HFFc6 (cell line): Measurements from ENCODE around the gene ZSCAN22. TPM values are rescaled to one million over a fixed set of nuclear protein-coding genes. Genes with fewer than 3 reads are reported as not detected.

ENCODE experiments used
- DNase-seq: peaks from one replicate; pipeline ENCODE4 v3.0.0-alpha.2; 2018
- H3K27ac Mint-ChIP-seq: 2 replicates; pipeline ENCODE4 v1.8.0; 2020; ENCODE audit warnings: mild to moderate bottlenecking, mixed read lengths
- H3K27me3 Mint-ChIP-seq: 2 replicates; pipeline ENCODE4 v1.8.0; 2021; ENCODE audit warnings: mild to moderate bottlenecking, moderate library complexity, mixed read lengths; ENCODE audit not compliant: insufficient read depth
- H3K36me3 Mint-ChIP-seq: 2 replicates; pipeline ENCODE4 v1.8.0; 2021; ENCODE audit warnings: low read depth, mixed read lengths
- H3K4me1 Mint-ChIP-seq: 2 replicates; pipeline ENCODE4 v1.8.0; 2020; ENCODE audit warnings: low read depth, mixed read lengths
- H3K4me3 Mint-ChIP-seq: 2 replicates; pipeline ENCODE4 v1.8.0; 2020; ENCODE audit warnings: mild to moderate bottlenecking, moderate library complexity, mixed read lengths
- H3K9me3 Mint-ChIP-seq: 2 replicates; pipeline ENCODE4 v1.8.0; 2020; ENCODE audit warnings: mild to moderate bottlenecking, mixed read lengths
- microRNA-seq: library from miRNA; unstranded; fragments of <30 nt; microRNA quantifications from one replicate; pipeline ENCODE4, GENCODE V29; 2019
- total RNA-seq, 6 experiments: library from RNA; stranded (reverse); fragmentation: NEBNext Ultra II Directional; extraction: Animal tissue kit (Norgen Biotek cat#: 25700); gene quantifications; 2 replicates in 1 of 6; 3 replicates in 5 of 6; pipeline ENCODE4 v1.2.3, GENCODE V29; 2021
- TF ChIP-seq, protein P1 (sequence below): fragments of 200-600 bp; sonication (generic); IDR thresholded peaks from 2 replicates; pipeline ENCODE4 v1.5.0; 2021; ENCODE audit warnings: antibody characterized with exemption, mild to moderate bottlenecking

Gene ZSCAN22
- total RNA-seq, 6 experiments from 2014 or later: 2.5 to 3.0 (median 2.8) TPM

DNA sequence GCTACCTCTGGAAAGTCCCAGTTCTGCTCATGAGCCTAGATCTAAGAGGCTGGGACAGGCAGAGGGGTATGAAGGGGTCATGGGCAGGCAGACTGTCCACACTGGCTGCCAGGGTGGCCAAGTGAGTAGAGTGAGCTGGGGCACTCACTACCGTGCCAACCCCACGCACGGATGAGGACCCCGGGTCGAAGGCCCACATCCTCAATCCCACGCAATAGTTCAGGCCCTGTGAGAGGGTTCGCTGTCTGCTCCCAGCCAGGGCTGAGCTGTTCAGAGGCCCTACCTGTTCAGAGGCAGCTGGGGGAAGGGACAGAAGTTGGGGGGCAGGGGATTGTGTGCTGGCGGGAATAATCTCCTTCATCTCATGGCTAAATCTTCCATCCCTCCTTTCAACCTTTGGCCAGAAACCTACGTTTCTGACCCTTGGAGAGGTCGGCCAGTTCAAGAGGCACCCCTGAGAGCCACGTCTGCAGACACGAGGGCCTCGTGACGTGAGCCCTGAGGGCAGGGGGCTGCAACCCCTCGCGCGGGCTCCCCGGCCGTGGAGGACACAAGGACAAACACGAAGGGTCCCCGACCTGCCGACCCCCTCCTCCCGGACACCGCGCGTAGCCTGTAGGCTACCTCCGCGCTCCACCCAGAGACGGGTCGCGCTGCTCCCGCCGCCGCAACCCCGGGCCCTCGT is 59.2 kb downstream of the ZSCAN22 start:
- Mint-ChIP-seq H3K27me3 (peaks cover 9% of the 10 kb centered on the region), H3K4me1 (peaks cover 35% of the 10 kb centered on the region), H3K27ac (peak overlapping the region; percentile 97), H3K36me3 (peaks cover 30% of the 10 kb centered on the region), H3K9me3 (no peaks in the 10 kb centered on the region), H3K4me3 (peak overlapping the region; percentile 99)
- TF ChIP-seq, protein P1, sequence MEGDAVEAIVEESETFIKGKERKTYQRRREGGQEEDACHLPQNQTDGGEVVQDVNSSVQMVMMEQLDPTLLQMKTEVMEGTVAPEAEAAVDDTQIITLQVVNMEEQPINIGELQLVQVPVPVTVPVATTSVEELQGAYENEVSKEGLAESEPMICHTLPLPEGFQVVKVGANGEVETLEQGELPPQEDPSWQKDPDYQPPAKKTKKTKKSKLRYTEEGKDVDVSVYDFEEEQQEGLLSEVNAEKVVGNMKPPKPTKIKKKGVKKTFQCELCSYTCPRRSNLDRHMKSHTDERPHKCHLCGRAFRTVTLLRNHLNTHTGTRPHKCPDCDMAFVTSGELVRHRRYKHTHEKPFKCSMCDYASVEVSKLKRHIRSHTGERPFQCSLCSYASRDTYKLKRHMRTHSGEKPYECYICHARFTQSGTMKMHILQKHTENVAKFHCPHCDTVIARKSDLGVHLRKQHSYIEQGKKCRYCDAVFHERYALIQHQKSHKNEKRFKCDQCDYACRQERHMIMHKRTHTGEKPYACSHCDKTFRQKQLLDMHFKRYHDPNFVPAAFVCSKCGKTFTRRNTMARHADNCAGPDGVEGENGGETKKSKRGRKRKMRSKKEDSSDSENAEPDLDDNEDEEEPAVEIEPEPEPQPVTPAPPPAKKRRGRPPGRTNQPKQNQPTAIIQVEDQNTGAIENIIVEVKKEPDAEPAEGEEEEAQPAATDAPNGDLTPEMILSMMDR: no peak
- no peak for DNase-seq

- Mint-ChIP-seq H3K27me3 (peaks cover 9% of the 10 kb centered on the region), H3K9me3 (no peaks in the 10 kb centered on the region), H3K4me3 (peak within 1 kb of the TSS; percentile 99), H3K4me1 (peaks cover 35% of the 10 kb centered on the region), H3K27ac (peak within 1 kb of the TSS; percentile 97), H3K36me3 (peaks cover 30% of the 10 kb centered on the region)
- peak; percentile 99 for DNase-seq
- TF ChIP-seq, protein P1: 0 out of 2 replicates have a peak, but pooled peaks have one; percentile 5
Measured at GRCh38 chr19:58386576-58387337, 60.0 kb downstream of the ZSCAN22 start, which contains the start of gene RPS5. RPS5 (plus strand) TSS chr19:58387269; CDS start chr19:58388138, 869 bp downstream.

DNA sequence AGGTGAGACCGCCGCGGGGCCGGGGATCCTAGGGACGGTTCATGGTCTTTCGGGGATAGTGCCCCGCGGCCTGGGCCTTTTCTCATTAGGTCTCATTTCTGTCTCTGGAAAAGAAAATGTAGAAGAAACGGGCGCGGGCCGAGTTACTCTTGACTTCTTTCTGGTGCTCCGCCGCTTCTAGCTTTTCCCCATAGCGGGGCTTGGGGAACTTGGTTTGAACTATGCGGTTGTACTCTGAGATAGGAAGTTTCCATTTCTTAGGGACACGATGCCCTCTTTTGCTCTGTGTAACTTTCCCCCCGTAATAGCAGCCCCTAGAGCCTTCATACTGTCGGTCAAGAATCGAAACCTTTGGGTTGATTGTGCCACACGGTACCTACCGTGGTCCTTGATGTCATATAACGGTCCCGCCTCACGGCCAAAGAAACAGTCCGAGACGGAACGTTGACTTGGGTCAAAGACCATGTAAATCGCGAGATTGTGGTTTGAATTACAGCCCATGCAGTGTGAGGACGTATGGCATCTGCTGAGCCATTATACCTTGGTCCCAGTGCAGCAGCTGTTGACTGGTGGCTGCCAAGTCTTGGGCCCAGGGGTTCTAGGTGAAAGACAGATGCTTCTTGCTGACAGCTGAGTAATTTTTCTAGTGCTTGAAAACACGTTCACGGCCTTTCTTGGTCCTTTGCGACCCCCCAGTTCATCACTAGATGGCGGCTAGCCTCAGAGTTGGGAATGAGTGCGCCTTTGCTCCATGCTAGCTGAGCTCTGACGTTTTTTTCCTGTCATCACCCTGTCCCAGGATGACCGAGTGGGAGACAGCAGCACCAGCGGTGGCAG is 60.8 kb downstream of the ZSCAN22 start:
- H3K36me3 Mint-ChIP-seq: peaks cover 30% of the 10 kb centered on the region
- no peak for DNase-seq
- peaks cover 11% of the 10 kb centered on the region for H3K27me3 Mint-ChIP-seq
- peak overlapping the region; percentile 99 for H3K4me3 Mint-ChIP-seq
- peaks cover 30% of the 10 kb centered on the region for H3K4me1 Mint-ChIP-seq
- no peaks in the 10 kb centered on the region for H3K9me3 Mint-ChIP-seq
- H3K27ac Mint-ChIP-seq: peak overlapping the region; percentile 97
- TF ChIP-seq, protein P1: no peak

GRCh38 chr19:58388175-58388526 is 61.4 kb downstream of the ZSCAN22 start:
- Mint-ChIP-seq H3K9me3 (no peaks in the 10 kb centered on the region), H3K27ac (peak overlapping the region; percentile 97), H3K36me3 (peaks cover 30% of the 10 kb centered on the region), H3K27me3 (peaks cover 11% of the 10 kb centered on the region), H3K4me3 (peak overlapping the region; percentile 99), H3K4me1 (peaks cover 30% of the 10 kb centered on the region)
- DNase-seq: no peak
- TF ChIP-seq, protein P1: no peak

Small RNAs within 50 kb of the gene (microRNA-seq; reads per million reads assigned to microRNA genes)
- not detected for gene MIR4754
- gene MIR6806: not detected

Other genes starting within 250 kb of the ZSCAN22 start
- 1 to 10 TPM in 5 of 6 experiments, under 1 TPM in 1; 0.80 to 2.8 (median 2.1) TPM for gene ZSCAN18, start 228.8 kb upstream of the ZSCAN22 start, total RNA-seq
- gene ZNF329, start 176.2 kb upstream of the ZSCAN22 start, total RNA-seq: 1 to 10 TPM; 6.6 to 9.5 (median 7.9) TPM
- gene ZNF274, start 143.9 kb upstream of the ZSCAN22 start, total RNA-seq: 10 to 100 TPM; 15.6 to 18.4 (median 17.6) TPM
- 10 to 100 TPM; 26.5 to 32.5 (median 29.9) TPM for gene ZNF544, start 98.1 kb upstream of the ZSCAN22 start, total RNA-seq
- gene ZNF8, start 48.0 kb upstream of the ZSCAN22 start, total RNA-seq: 1 to 10 TPM; 3.4 to 4.5 (median 4.1) TPM
- gene ERVK3-1, start 21.6 kb upstream of the ZSCAN22 start, total RNA-seq: 10 to 100 TPM; 24.0 to 31.2 (median 28.2) TPM
- 10 to 100 TPM; 21.2 to 36.9 (median 25.4) TPM for gene A1BG, start 26.5 kb downstream of the ZSCAN22 start, total RNA-seq
- under 1 TPM; 0.16 to 0.35 (median 0.27) TPM for gene ZNF497, start 35.8 kb downstream of the ZSCAN22 start, total RNA-seq
- 1 to 10 TPM in 2 of 6 experiments, under 1 TPM in 4; 0.63 to 1.3 (median 0.75) TPM for gene ZNF837, start 54.0 kb downstream of the ZSCAN22 start, total RNA-seq
- gene RPS5, start 60.3 kb downstream of the ZSCAN22 start, total RNA-seq: 1,000 to 10,000 TPM in 4 of 6 experiments, 100 to 1,000 TPM in 2; 958 to 1,072 (median 1,017) TPM
- under 1 TPM in 2 of 6 experiments, not detected in 4; 0.26 to 0.39 TPM for gene RNF225, start 68.7 kb downstream of the ZSCAN22 start, total RNA-seq
- gene ZNF584, start 81.7 kb downstream of the ZSCAN22 start, total RNA-seq: 10 to 100 TPM; 13.3 to 15.0 (median 14.0) TPM
- 1 to 10 TPM; 4.0 to 5.2 (median 4.5) TPM for gene ZNF132, start 113.2 kb downstream of the ZSCAN22 start, total RNA-seq
- 1 to 10 TPM; 3.8 to 5.9 (median 4.7) TPM for gene ZNF324B, start 124.6 kb downstream of the ZSCAN22 start, total RNA-seq
- 1 to 10 TPM; 5.6 to 7.5 (median 6.8) TPM for gene ZNF324, start 140.1 kb downstream of the ZSCAN22 start, total RNA-seq
- gene ZNF446, start 149.4 kb downstream of the ZSCAN22 start, total RNA-seq: 1 to 10 TPM; 5.7 to 6.9 (median 6.2) TPM
- gene SLC27A5, start 185.0 kb downstream of the ZSCAN22 start, total RNA-seq: 1 to 10 TPM; 2.0 to 5.7 (median 2.6) TPM
- gene ZBTB45, start 192.8 kb downstream of the ZSCAN22 start, total RNA-seq: 10 to 100 TPM; 15.0 to 17.4 (median 16.7) TPM
- 100 to 1,000 TPM; 376 to 529 (median 445) TPM for gene TRIM28, start 217.1 kb downstream of the ZSCAN22 start, total RNA-seq
- gene CHMP2A, start 228.1 kb downstream of the ZSCAN22 start, total RNA-seq: 100 to 1,000 TPM; 100 to 126 (median 120) TPM
- 100 to 1,000 TPM in 5 of 6 experiments, 10 to 100 TPM in 1; 91.5 to 114 (median 106) TPM for gene UBE2M, start 231.6 kb downstream of the ZSCAN22 start, total RNA-seq
- 10 to 100 TPM in 3 of 6 experiments, 1 to 10 TPM in 3; 8.3 to 12.4 (median 9.3) TPM for gene MZF1, start 246.3 kb downstream of the ZSCAN22 start, total RNA-seq